Adrenal gland (tissue), 12 donors: Measurements from ENCODE around the gene PALMD. TPM values are rescaled to one million over a fixed set of nuclear protein-coding genes. Genes with fewer than 3 reads are reported as not detected.

Source experiments
- DNase-seq, 7 donors: peaks; one replicate each; pipeline ENCODE4 v3.0.0-alpha.2; 2019 to 2020
- H3K27ac ChIP-seq, 5 donors: fragments of 200-600 bp; sonication (generic) in 4 of 5; 1 replicate in 3 of 5; 2 replicates in 2 of 5; pipeline versions ENCODE4 v1.5.1 to v1.8.0; 2016 to 2020; ENCODE audit warnings: mild to moderate bottlenecking in 1 of 5
- H3K27me3 ChIP-seq: fragments of 200-600 bp; 2 replicates; pipeline ENCODE4 v1.8.0; 2021
- H3K36me3 ChIP-seq, 2 donors: fragments of 200-600 bp; replicated peaks in 1 of 2; 1 replicate in 1 of 2; 2 replicates in 1 of 2; pipeline versions ENCODE4 v1.5.1 to v1.8.0; 2018 to 2022
- H3K4me1 ChIP-seq, 2 donors: fragments of 200-600 bp; replicated peaks in 1 of 2; 1 replicate in 1 of 2; 2 replicates in 1 of 2; pipeline versions ENCODE4 v1.5.1 to v1.8.0; 2018 to 2021
- H3K4me3 ChIP-seq, 4 donors: fragments of 200-600 bp; sonication (generic) in 3 of 4; one replicate each; pipeline ENCODE4 v1.5.1; 2016 to 2018
- H3K9me3 ChIP-seq, 3 donors: fragments of 200-600 bp; sonication (generic) in 1 of 3; replicated peaks in 1 of 3; 1 replicate in 2 of 3; 2 replicates in 1 of 3; pipeline versions ENCODE4 v1.5.1 to v1.8.0; 2016 to 2021
- CTCF ChIP-seq, 6 experiments: fragments of 450-650 bp in 4 of 6; fragments of 200-600 bp in 2 of 6; sonication (generic) in 1 of 6; IDR thresholded peaks; 1 replicate in 5 of 6; 2 replicates in 1 of 6; pipeline versions ENCODE4 v1.5.1 to v1.8.0; 2016 to 2021; ENCODE audit warnings: antibody characterized with exemption in 6 of 6, mild to moderate bottlenecking in 2 of 6, moderate library complexity in 1 of 6
- POLR2A ChIP-seq, 2 donors: fragments of 450-650 bp; IDR thresholded peaks; one replicate each; pipeline ENCODE4 v1.6.1; 2017; ENCODE audit warnings: antibody characterized with exemption in 2 of 2, mild to moderate bottlenecking in 2 of 2, moderate library complexity in 1 of 2
- WGBS, 4 donors: extraction: QIAGEN DNeasy Blood & Tissue Kit in 2 of 4; methylation state at CpG; one replicate each; pipeline versions ENCODE4 v1.1.5 to v1.1.7; 2013 to 2017; 5-methylcytosine and 5-hydroxymethylcytosine counted together
- intact Hi-C, 2 donors: fragments of 100-400 bp; cut with DNase I; formaldehyde crosslinking; loops; one replicate each; pipeline versions ENCODE4 v1.14.1 to v1.15.0; 2022 to 2023
- polyA plus RNA-seq, 3 donors: library from polyadenylated mRNA; stranded (reverse); fragments of 200-250 nt in 2 of 3; fragments of 350-450 nt in 1 of 3; fragmentation: Illumina TruSeq in 1 of 3; extraction: RNeasy Lipid Tissue Mini Kit (QIAGEN cat#74804) in 1 of 3; gene quantifications; one replicate each; pipeline ENCODE4 v1.2.3, GENCODE V29; 2013 to 2014
- total RNA-seq, 9 donors: library from RNA; depleted of rRNA in 4 of 9; stranded (reverse); fragments of >200 nt in 4 of 9; fragments of 120-200 nt in 1 of 9; fragmentation: NEBNext Ultra II Directional in 1 of 9; extraction: Animal tissue kit (Norgen Biotek cat#: 25700) in 1 of 9; gene quantifications; one replicate each; pipeline versions ENCODE4 v1.1.0 to v1.2.4, GENCODE V29; 2013 to 2023
- donor health status: healthy with polysubstance abuse.
- donor health status: Bipolar disorder and iron deficiency.
- donor health status: DM: yes; HTN: yes; CAD: no.
- donor health status: DM: no; HTN: no; CAD: no.
- donor health status: DM: no; HTN: no; CAD: no.
- donor health status: DM: yes; HTN: yes; CAD: no.

Gene PALMD
- total and polyA plus RNA-seq, 12 donors: 35.8 to 189 (median 66.0) TPM

- Histone ChIP-seq H3K9me3 (no peaks in the 10 kb centered on the region), H3K4me3 (no peak overlapping the region), H3K27me3 (no peaks in the 10 kb centered on the region), H3K4me1 (peaks cover 0 to 10% of the 10 kb centered on the region in 2 donors), H3K36me3 (no peaks in the 10 kb centered on the region), H3K27ac (no peak overlapping the region)
- intact Hi-C loops: no loop called here
- 92 to 100% (median 94%) methylated on average over 3 of the region's 3 CpGs for WGBS, 4 donors
- no peak for DNase-seq
- TF ChIP-seq CTCF (IDR thresholded peaks at IDR 0.05) (no peak), POLR2A (IDR thresholded peaks at IDR 0.05) (no peak)
These were observed 77.3 kb downstream of the PALMD start for GRCh38 chr1:99723251-99723650.

GRCh38 chr1:99725996-99726395 lies 80.1 kb downstream of the PALMD start:
- Histone ChIP-seq H3K27ac (no peak overlapping the region), H3K4me3 (no peak overlapping the region), H3K27me3 (no peaks in the 10 kb centered on the region), H3K9me3 (no peaks in the 10 kb centered on the region), H3K36me3 (no peaks in the 10 kb centered on the region), H3K4me1 (peaks cover 0 to 10% of the 10 kb centered on the region in 2 donors)
- DNase-seq: no peak
- WGBS, 4 donors: 58 to 63% (median 59%) methylated on average over 4 of the region's 4 CpGs
- intact Hi-C loops: no loop called here
- TF ChIP-seq CTCF (IDR thresholded peaks at IDR 0.05) (no peak), POLR2A (IDR thresholded peaks at IDR 0.05) (no peak)

GRCh38 chr1:99726407-99726806 lies 80.5 kb downstream of the PALMD start:
- Histone ChIP-seq H3K9me3 (no peaks in the 10 kb centered on the region), H3K27me3 (no peaks in the 10 kb centered on the region), H3K27ac (no peak overlapping the region), H3K36me3 (no peaks in the 10 kb centered on the region), H3K4me3 (no peak overlapping the region), H3K4me1 (peaks cover 0 to 10% of the 10 kb centered on the region in 2 donors)
- DNase-seq: no peak
- WGBS, 4 donors: 92 to 98% (median 96%) methylated on average over 1 of the region's 1 CpG
- intact Hi-C loops: no loop called here
- TF ChIP-seq POLR2A (IDR thresholded peaks at IDR 0.05) (no peak), CTCF (IDR thresholded peaks at IDR 0.05) (no peak)

GRCh38 chr1:99726818-99727217 lies 80.9 kb downstream of the PALMD start:
- Histone ChIP-seq H3K27ac (no peak overlapping the region), H3K36me3 (no peaks in the 10 kb centered on the region), H3K27me3 (no peaks in the 10 kb centered on the region), H3K4me3 (no peak overlapping the region), H3K9me3 (no peaks in the 10 kb centered on the region), H3K4me1 (peaks cover 0 to 10% of the 10 kb centered on the region in 2 donors)
- TF ChIP-seq POLR2A (IDR thresholded peaks at IDR 0.05) (no peak), CTCF (IDR thresholded peaks at IDR 0.05) (no peak)
- intact Hi-C loops: no loop called here
- 86 to 98% (median 89%) methylated on average over 2 of the region's 2 CpGs for WGBS, 4 donors
- DNase-seq: no peak
